Smooth muscle cell (in vitro differentiated cells): ENCODE data around the gene RABGEF1. TPM values are rescaled to one million over a fixed set of nuclear protein-coding genes. Genes with fewer than 3 reads are reported as not detected.

Source experiments
- DNase-seq: peaks from one replicate; lab custom pipeline; 2025; ENCODE audit not compliant: unreplicated experiment; lab: John Stamatoyannopoulos, UW
- H2AFZ ChIP-seq: fragments of 200-600 bp; sonication (generic); 2 replicates; pipeline ENCODE4 v1.6.0; 2016; ENCODE audit warnings: antibody characterized with exemption, low read depth, mild to moderate bottlenecking
- H3F3A ChIP-seq: fragments of 200-600 bp; sonication (generic); 2 replicates; pipeline ENCODE4 v1.6.0; 2017; ENCODE audit warnings: antibody characterized with exemption, low read depth
- H3K27ac ChIP-seq: fragments of 200-600 bp; sonication (generic); 2 replicates; pipeline ENCODE4 v1.5.1; 2016; ENCODE audit warnings: low read depth, mild to moderate bottlenecking
- H3K27me3 ChIP-seq: fragments of 200-600 bp; sonication (generic); 2 replicates; pipeline ENCODE4 v1.6.1; 2016; ENCODE audit warnings: low read depth, mild to moderate bottlenecking
- H3K36me3 ChIP-seq: fragments of 200-600 bp; sonication (generic); 2 replicates; pipeline ENCODE4 v1.5.1; 2016; ENCODE audit warnings: low read depth
- H3K4me1 ChIP-seq: fragments of 200-600 bp; sonication (generic); 2 replicates; pipeline ENCODE4 v1.5.1; 2016; ENCODE audit warnings: low read depth
- H3K4me2 ChIP-seq: fragments of 200-600 bp; sonication (generic); 2 replicates; pipeline ENCODE4 v1.6.0; 2016; ENCODE audit warnings: mild to moderate bottlenecking
- H3K4me3 ChIP-seq: fragments of 200-600 bp; sonication (generic); 2 replicates; pipeline ENCODE4 v1.5.1; 2016; ENCODE audit warnings: mild to moderate bottlenecking
- H3K79me2 ChIP-seq: fragments of 200-600 bp; sonication (generic); 2 replicates; pipeline ENCODE4 v1.6.0; 2016; ENCODE audit warnings: low read depth, mild to moderate bottlenecking
- H3K9ac ChIP-seq: fragments of 200-600 bp; sonication (generic); 2 replicates; pipeline ENCODE4 v1.6.0; 2016; ENCODE audit warnings: low read depth
- H3K9me3 ChIP-seq: fragments of 200-600 bp; sonication (generic); replicated peaks from 2 replicates; pipeline ENCODE4 v1.5.1; 2016; ENCODE audit warnings: low read depth
- H4K20me1 ChIP-seq: fragments of 200-600 bp; sonication (generic); 2 replicates; pipeline ENCODE4 v1.6.0; 2016; ENCODE audit warnings: low read depth
- WGBS: methylation state at CpG from one replicate; pipeline ENCODE4 v1.1.7; 2016; ENCODE audit warnings: low lambda C conversion rate; 5-methylcytosine and 5-hydroxymethylcytosine counted together
- polyA plus RNA-seq: library from polyadenylated mRNA; unstranded; fragments of >200 nt; fragmentation: Nextera tagmentation; extraction: Ambion mirVana; gene quantifications from 2 replicates; pipeline ENCODE4 v1.2.1, GENCODE V29; 2016
- total RNA-seq: library from RNA; depleted of rRNA; stranded (reverse); fragments of >200 nt; gene quantifications from 2 replicates; pipeline ENCODE4 v1.2.3, GENCODE V29; 2014
- TF ChIP-seq, protein P1 (sequence below): fragments of 200-600 bp; sonication (generic); IDR thresholded peaks from 2 replicates; pipeline ENCODE4 v1.5.1; 2017; ENCODE audit warnings: borderline replicate concordance, mild to moderate bottlenecking, antibody characterized with exemption; ENCODE audit not compliant: insufficient read depth, poor library complexity, severe bottlenecking

RABGEF1 gene
- total and polyA plus RNA-seq, 2 experiments from 2014 or later: 18.8 to 34.9 TPM

DNA sequence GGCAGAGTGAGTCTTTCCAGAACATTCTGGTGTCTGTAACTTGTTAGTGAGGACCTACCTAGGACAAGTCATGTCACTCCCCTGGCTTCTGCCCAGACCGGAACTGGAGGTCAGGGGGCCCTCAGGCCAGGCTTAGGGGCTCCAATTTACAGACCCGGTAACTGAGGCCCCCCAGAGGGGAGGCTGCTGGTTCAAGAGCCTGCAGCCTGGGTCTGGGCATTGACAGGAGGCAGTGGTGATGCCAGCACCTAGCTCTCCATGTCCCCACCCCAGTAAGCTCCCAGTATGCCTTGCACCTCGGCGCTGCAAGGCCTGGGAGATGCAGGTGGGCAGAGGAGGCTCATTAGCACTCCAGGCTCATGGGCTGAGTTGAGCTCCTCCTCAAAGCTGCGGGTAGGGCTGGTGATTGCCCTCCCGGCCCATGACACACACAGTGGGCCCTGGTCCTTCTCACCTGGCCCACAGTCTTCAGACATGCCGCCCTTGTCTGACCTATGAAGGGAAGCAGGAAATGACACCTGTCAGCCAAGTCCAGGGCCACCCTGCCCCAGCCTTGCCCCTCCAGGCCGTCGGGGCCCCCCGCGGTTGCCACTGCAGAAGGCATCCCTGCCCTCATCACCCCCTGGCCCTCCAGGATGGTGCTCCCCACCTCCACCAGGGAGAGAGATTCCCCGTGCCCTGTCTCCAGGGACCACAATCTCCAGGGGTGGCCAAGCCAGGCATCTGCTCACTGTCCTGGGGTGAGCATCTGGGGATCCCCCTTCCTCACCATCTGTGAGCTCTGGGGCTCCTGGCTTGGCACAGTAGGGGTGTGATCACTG, 92.2 kb downstream of the RABGEF1 start:
- H4K20me1 ChIP-seq: no peaks in the 10 kb centered on the region
- no peak overlapping the region for H3K27ac ChIP-seq
- H3K4me1 ChIP-seq: no peaks in the 10 kb centered on the region
- WGBS: 94% methylated on average over 12 of the region's 12 CpGs
- DNase-seq: no peak
- no peaks in the 10 kb centered on the region for H3F3A ChIP-seq
- no peak overlapping the region for H3K9ac ChIP-seq
- no peak overlapping the region for H3K4me2 ChIP-seq
- no peaks in the 10 kb centered on the region for H3K9me3 ChIP-seq
- H3K27me3 ChIP-seq: no peaks in the 10 kb centered on the region
- no peaks in the 10 kb centered on the region for H3K79me2 ChIP-seq
- H3K36me3 ChIP-seq: no peaks in the 10 kb centered on the region
- no peak overlapping the region for H2AFZ ChIP-seq
- TF ChIP-seq, protein P1, sequence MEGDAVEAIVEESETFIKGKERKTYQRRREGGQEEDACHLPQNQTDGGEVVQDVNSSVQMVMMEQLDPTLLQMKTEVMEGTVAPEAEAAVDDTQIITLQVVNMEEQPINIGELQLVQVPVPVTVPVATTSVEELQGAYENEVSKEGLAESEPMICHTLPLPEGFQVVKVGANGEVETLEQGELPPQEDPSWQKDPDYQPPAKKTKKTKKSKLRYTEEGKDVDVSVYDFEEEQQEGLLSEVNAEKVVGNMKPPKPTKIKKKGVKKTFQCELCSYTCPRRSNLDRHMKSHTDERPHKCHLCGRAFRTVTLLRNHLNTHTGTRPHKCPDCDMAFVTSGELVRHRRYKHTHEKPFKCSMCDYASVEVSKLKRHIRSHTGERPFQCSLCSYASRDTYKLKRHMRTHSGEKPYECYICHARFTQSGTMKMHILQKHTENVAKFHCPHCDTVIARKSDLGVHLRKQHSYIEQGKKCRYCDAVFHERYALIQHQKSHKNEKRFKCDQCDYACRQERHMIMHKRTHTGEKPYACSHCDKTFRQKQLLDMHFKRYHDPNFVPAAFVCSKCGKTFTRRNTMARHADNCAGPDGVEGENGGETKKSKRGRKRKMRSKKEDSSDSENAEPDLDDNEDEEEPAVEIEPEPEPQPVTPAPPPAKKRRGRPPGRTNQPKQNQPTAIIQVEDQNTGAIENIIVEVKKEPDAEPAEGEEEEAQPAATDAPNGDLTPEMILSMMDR: no peak
- no peak overlapping the region for H3K4me3 ChIP-seq

DNA sequence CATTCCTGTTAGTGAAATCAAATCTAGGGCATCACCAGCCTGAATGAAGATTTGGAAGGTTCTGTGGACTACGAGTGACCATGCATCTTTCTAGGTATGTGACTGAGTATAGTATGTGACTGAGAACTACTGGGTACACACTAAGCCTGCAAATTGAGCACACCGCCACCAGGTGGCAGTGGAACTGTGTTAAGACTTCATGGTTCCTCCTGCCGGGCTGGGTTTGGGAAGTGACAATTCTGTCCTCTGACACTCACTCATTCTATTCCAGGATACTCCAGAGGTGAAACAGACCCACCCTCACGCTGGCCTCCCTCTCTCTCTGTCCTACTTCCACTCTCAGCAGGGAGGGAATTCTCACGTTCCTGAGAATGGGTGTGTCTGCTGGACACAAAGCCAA, 96.5 kb downstream of the RABGEF1 start:
- WGBS: 37% methylated on average over 5 of the region's 5 CpGs

DNA sequence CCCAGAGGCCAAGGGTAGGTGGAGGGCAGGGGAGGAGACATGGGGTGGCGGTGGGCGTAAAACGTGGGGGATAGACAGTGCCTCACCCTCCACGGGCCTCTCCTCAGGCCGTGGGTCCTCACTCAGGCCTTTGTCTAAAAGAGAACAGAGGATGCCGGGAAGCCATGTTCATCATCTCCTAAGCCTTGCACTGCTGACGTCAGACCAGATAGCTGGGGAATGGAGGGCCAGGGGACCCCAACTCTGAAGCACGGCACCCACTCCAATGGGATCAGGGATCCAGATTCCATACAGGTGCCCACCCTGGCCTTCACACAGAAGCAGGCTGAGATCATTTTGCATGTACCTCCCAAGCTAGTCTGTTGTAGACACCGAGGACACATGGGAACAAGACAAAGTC, 97.1 kb downstream of the RABGEF1 start:
- no peak overlapping the region for H2AFZ ChIP-seq
- WGBS: 91% methylated on average over 9 of the region's 9 CpGs
- no peak for DNase-seq

More for the DNA sequence above, 96.5 kb downstream of the RABGEF1 start:
- H2AFZ ChIP-seq: no peak overlapping the region
- no peak overlapping the region for H3K4me2 ChIP-seq
- no peaks in the 10 kb centered on the region for H3K36me3 ChIP-seq
- H3K27me3 ChIP-seq: no peaks in the 10 kb centered on the region
- no peak for DNase-seq
- no peaks in the 10 kb centered on the region for H3K79me2 ChIP-seq
- no peak overlapping the region for H3K4me3 ChIP-seq
- H3F3A ChIP-seq: no peaks in the 10 kb centered on the region
- H3K4me1 ChIP-seq: no peaks in the 10 kb centered on the region
- H3K9me3 ChIP-seq: no peaks in the 10 kb centered on the region
- no peaks in the 10 kb centered on the region for H4K20me1 ChIP-seq
- TF ChIP-seq, protein P1: peak; percentile 18
- H3K9ac ChIP-seq: no peak overlapping the region
- no peak overlapping the region for H3K27ac ChIP-seq

More for the DNA sequence above, 97.1 kb downstream of the RABGEF1 start:
- Histone ChIP-seq H3K4me2 (no peak overlapping the region), H3K27ac (no peak overlapping the region), H3K9ac (no peak overlapping the region), H3K4me1 (no peaks in the 10 kb centered on the region), H3K4me3 (no peak overlapping the region), H3K9me3 (no peaks in the 10 kb centered on the region), H3K79me2 (no peaks in the 10 kb centered on the region), H3K27me3 (no peaks in the 10 kb centered on the region), H3K36me3 (no peaks in the 10 kb centered on the region), H3F3A (no peaks in the 10 kb centered on the region), H4K20me1 (no peaks in the 10 kb centered on the region)
- TF ChIP-seq, protein P1: no peak
